ENCODE data around the gene SLC35E1.

- TF ChIP-seq ATF3 (CRISPR knock-in tag; conservative IDR thresholded peaks at IDR 0.05) (no peak), CREM (CRISPR knock-in tag; IDR thresholded peaks at IDR 0.05) (no peak), CTCF (IDR thresholded peaks at IDR 0.05) (no peak), ZNF232 (CRISPR knock-in tag; IDR thresholded peaks at IDR 0.05) (no peak), E2F1 (CRISPR knock-in tag; IDR thresholded peaks at IDR 0.05) (no peak), ESRRA (CRISPR knock-in tag; IDR thresholded peaks at IDR 0.05; ENCODE audit: borderline replicate concordance) (no peak)
These were observed 21.0 kb upstream of the SLC35E1 start for GRCh38 chr19:16593181-16593580.
